Cardiac fibroblast (primary cell): ENCODE data around the gene ALKBH1.
"Not testable (repeated sequence)": the region's sequence is repeated elsewhere in the genome, so short reads cannot be mapped to it uniquely, and the experiment has no call there.

Source experiments
- DNase-seq, 2 donors: peaks; one replicate each; pipeline versions ENCODE4 v3.0.0 to v3.0.0-alpha.2; 2010; ENCODE audit warnings: low read depth in 2 of 2
- H3K4me3 ChIP-seq, 2 donors: replicated peaks in 1 of 2; 1 replicate in 1 of 2; 2 replicates in 1 of 2; pipeline ENCODE4 v1.5.1; 2011; ENCODE audit warnings: low read depth in 2 of 2, low read length in 2 of 2, mild to moderate bottlenecking in 2 of 2, moderate library complexity in 1 of 2
- TF ChIP-seq, protein P1 (sequence below): IDR thresholded peaks from one replicate; pipeline ENCODE4 v1.5.1; 2011; ENCODE audit warnings: low read depth, mild to moderate bottlenecking, low read length, inconsistent platforms

The ALKBH1 gene, protein sequence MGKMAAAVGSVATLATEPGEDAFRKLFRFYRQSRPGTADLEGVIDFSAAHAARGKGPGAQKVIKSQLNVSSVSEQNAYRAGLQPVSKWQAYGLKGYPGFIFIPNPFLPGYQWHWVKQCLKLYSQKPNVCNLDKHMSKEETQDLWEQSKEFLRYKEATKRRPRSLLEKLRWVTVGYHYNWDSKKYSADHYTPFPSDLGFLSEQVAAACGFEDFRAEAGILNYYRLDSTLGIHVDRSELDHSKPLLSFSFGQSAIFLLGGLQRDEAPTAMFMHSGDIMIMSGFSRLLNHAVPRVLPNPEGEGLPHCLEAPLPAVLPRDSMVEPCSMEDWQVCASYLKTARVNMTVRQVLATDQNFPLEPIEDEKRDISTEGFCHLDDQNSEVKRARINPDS

DNA sequence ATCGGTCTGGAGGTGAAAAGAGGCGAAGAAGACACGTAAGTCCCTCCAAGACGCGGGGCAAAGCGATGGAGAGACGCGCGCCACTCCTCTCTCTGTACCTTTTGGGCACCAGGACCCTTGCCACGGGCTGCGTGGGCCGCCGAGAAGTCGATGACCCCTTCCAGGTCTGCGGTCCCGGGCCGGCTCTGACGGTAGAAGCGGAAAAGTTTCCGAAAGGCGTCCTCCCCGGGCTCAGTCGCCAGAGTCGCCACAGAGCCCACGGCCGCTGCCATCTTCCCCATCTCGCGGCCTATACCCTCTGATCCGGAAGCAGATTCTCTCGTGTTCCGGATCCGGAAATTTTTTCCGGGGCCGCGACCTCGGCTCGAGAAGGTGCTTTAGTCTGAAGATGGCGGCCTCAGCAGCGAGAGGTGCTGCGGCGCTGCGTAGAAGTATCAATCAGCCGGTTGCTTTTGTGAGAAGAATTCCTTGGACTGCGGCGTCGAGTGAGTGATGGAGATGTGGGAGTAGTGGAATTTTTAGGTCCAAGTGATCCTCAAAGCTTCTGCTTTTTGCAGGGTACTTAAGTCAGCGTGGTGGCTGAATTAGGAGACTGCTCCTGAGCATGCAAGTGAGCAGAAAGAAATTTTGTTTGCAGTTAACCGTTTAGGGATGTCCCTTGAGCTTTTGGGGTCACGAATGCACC, at the start of gene ALKBH1, which contains the start of gene SLIRP:
Gene ALKBH1, minus strand, starts transcription at position 300 of the 685 bp plus-strand sequence. Its CDS starts 19 bp downstream, at position 281.
Gene SLIRP, plus strand, starts transcription at position 380 of the 685 bp plus-strand sequence. Its CDS starts 9 bp downstream, at position 389.
- peak within 1 kb of the TSS; percentile 91 to 93 for H3K4me3 ChIP-seq
- DNase-seq: peak; percentile 78 to 84
- TF ChIP-seq, protein P1, sequence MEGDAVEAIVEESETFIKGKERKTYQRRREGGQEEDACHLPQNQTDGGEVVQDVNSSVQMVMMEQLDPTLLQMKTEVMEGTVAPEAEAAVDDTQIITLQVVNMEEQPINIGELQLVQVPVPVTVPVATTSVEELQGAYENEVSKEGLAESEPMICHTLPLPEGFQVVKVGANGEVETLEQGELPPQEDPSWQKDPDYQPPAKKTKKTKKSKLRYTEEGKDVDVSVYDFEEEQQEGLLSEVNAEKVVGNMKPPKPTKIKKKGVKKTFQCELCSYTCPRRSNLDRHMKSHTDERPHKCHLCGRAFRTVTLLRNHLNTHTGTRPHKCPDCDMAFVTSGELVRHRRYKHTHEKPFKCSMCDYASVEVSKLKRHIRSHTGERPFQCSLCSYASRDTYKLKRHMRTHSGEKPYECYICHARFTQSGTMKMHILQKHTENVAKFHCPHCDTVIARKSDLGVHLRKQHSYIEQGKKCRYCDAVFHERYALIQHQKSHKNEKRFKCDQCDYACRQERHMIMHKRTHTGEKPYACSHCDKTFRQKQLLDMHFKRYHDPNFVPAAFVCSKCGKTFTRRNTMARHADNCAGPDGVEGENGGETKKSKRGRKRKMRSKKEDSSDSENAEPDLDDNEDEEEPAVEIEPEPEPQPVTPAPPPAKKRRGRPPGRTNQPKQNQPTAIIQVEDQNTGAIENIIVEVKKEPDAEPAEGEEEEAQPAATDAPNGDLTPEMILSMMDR: no peak

DNA sequence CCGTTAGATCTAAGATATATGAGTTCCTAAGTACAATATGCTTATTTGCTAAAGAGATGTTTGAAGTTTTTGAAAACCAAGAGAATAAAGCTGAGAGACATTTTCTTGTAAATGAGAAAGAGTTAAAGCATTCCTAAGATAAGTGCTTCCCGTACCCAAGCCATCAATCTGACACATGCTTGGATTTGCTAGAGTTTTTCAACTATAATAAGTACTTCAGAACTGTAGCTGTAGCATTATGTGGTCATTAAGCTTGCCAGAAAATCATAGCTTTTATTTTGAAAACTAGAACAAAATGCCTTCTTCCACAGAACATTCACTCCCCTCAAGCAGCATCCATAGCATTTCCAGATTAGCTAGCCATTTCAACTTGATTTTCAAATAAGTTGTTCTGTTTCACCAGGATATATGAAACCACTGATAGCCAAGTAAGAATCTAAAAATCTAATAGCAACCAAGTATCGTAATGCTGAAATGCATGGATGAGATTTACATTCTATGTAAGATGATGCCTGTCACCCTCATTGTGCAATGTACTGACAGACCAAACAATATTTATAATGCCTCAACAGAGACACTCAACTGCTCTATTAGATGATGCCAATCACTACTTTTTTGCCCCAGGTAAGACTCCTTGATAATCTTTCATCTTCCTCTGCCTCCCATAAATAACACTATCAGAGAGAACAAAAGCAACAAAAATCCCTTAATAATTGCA, 45.1 kb upstream of the ALKBH1 start:
- DNase-seq: peak in 1 of 2 donors; percentile 75
- TF ChIP-seq, protein P1: no peak
- no peak overlapping the region for H3K4me3 ChIP-seq

- no peak overlapping the region for H3K4me3 ChIP-seq
- TF ChIP-seq, protein P1: no peak
- no peak for DNase-seq
These were observed 44.4 kb upstream of the ALKBH1 start for GRCh38 chr14:77752266-77752665.

DNA sequence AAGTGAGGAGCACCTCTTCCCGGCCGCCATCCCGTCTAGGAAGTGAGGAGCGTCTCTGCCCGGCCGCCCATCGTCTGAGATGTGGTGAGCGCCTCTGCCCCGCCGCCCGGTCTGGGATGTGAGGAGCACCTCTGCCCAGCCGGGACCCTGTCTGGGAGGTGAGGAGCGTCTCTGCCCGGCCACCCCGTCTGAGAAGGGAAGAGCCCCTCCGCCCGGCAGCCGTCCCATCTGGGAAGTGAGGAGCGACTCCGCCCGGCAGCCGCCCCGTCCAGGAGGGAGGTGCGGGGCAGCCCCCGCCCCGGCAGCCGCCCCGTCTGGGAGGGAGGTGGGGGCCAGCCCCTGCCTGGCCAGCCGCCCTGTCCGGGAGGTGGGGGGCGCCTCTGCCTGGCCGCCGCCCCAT, 39.6 kb upstream of the ALKBH1 start:
- not testable (repeated sequence) for DNase-seq, H3K4me3 ChIP-seq

- DNase-seq: no peak
- TF ChIP-seq, protein P1: no peak
- no peak overlapping the region for H3K4me3 ChIP-seq
These were observed 38.4 kb upstream of the ALKBH1 start for GRCh38 chr14:77746064-77746702.

DNA sequence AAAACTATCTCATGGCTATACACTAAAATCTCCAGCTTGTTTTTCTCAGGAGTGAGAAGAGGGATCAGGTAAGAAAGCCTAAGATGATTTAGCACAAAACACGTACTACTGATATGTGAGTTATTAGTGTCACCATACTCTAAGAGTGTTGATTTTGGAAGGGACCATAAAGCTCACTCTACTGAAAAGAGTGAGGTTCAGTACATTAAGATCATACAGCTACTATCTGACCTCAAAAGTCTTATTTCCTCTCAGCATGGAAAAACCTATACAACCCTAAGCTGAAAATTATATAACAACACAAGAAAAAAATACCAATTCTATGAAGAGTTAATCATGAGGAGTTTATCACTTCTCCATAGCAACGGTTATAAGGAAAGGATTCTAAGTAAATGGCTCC, 33.6 kb upstream of the ALKBH1 start:
- TF ChIP-seq, protein P1: no peak
- H3K4me3 ChIP-seq: no peak overlapping the region
- DNase-seq: no peak
